GM19240 (cell line): ENCODE results near the gene APCDD1L.

Experiments used
- DNase-seq: peaks from one replicate; pipeline ENCODE4 v3.0.0; 2011; ENCODE audit warnings: low spot score; ENCODE audit not compliant: insufficient read length

The APCDD1L gene

DNA sequence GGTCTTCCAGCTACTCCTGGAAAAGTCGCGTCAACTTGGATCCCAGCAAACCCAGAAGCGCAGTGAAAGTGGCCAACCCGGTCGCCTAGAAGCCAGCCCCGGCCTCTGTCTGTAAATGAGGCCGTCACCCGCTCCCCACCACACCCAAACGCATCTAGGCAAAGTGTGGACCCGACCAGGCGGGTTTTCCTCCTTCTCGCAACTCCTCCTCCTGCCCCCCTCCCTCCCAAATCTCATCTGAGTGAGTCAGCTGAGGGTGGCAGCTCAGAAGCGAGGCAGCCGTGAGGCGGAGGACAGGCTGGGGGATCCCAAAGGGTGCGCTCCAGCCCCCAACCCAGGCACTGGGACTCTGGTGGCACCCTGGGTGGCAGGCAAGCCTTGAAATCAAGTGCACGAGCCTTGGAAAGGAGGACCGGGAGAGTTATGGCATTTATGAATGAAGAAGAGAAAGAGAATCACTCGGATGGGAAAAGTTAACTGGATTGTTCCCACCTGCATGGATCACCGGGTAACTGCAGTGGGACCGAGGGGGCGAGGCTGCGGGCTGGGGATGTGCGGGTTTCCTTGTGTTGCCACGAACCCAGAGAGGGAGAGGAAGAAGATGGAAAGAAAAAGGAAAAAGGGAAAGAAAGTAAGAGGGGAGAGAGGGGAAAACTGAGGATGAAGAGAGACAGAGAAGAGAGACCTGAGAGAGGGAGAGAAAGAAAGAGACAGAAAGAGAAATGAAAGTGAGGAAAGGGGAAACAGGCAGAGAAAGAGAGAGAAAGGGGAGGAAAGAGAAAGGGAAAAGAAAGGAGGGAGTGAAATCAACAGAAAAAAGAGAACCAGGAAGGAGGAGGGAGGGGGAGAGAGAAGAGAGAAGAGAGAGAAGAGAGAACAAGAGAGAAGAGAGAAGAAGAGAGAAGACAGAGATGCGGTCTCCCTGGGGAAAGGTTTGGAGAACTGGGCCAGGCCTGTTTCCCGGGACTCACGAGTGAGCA, at the start of gene APCDD1L:
Gene APCDD1L (minus strand): TSS at position 167 of the 980 bp plus-strand sequence. CDS start 692 bp downstream, outside the sequence.
- DNase-seq, result no peak

DNA sequence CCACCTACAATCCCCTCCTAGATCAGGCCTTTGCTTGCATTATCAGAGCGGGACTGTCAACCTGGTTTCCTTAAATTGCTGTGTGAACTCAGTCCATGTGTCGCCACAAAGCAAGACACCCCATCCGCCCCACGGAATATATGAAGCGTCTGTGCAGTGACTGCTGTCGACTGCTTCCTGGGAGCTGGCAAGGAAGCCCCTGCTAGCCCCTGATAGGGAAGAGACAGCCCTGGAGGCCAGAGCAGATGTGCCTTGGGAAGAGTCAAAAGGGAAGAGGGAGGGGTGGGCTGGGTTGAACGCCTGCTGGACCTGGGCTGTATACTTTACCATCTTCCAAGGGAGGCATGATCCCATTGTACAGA, 44.1 kb upstream of the APCDD1L start:
- no peak for DNase-seq

GRCh38 chr20:58558486-58559367, 43.5 kb upstream of the APCDD1L start:
- DNase-seq, result no peak

DNA sequence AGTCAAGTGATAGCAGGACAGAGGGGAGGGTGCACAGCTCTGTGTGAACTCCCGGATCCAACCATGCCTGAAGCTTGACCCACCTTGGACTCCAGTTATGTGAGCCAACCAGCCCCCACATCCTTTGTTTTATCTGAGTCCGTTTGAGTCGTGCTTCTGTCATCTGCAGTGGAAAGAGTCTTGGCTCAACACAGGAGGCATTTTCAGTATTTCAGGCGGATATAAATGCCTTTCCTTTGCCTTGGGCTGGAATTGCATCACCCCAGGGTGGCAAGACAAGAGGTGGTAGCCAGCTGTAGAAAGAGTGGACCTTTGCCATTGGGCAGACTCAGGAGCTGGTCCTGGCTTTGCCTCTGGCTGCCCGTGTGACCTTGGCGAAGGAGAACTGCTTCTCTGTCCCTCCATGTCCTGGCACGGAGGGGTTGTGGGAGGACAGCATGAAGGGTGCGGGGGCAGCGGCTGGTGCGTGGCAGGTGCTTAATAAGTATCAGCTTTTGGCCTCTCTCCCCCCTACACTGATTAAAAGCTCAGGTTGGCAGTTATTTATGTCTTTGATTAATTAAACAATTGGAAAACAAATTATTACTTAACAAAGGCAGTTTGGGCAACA, 42.6 kb upstream of the APCDD1L start:
- no peak for DNase-seq

DNA sequence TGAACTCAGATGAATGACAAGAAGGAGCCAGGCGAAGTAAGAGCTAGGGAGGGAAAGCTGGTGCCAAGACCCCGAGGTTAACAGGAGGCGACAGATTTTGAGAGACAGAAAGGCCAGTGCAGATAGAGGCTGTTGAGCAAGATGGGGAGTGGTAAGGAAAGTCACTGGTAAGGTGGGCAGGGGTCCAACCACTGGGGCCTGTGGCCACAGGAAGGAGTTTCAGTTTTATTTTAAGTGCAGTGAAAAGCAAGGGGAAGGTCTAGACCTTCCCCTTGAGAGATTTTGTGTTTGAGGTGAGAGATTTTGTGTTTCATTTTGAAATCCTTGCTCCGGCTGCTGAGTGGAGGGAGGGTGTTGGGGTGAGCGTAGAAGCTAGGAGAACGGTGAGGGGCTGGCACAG, 41.8 kb upstream of the APCDD1L start:
- DNase-seq, result no peak

GRCh38 chr20:58555078-58555765, 40.0 kb upstream of the APCDD1L start:
- no peak for DNase-seq

- no peak for DNase-seq
Observed at GRCh38 chr20:58554541-58554940, 39.3 kb upstream of the APCDD1L start.

- DNase-seq, result no peak
Observed at GRCh38 chr20:58553841-58554240, 38.6 kb upstream of the APCDD1L start.

GRCh38 chr20:58553166-58553696, 38.0 kb upstream of the APCDD1L start:
- no peak for DNase-seq

- DNase-seq, result no peak
Observed at GRCh38 chr20:58552366-58552934, 37.3 kb upstream of the APCDD1L start.

GRCh38 chr20:58551631-58552030, 36.4 kb upstream of the APCDD1L start:
- DNase-seq, result no peak

- DNase-seq, result no peak
Observed at GRCh38 chr20:58550275-58551059, 35.3 kb upstream of the APCDD1L start.

GRCh38 chr20:58549231-58550209, 34.3 kb upstream of the APCDD1L start:
- DNase-seq, result no peak

DNA sequence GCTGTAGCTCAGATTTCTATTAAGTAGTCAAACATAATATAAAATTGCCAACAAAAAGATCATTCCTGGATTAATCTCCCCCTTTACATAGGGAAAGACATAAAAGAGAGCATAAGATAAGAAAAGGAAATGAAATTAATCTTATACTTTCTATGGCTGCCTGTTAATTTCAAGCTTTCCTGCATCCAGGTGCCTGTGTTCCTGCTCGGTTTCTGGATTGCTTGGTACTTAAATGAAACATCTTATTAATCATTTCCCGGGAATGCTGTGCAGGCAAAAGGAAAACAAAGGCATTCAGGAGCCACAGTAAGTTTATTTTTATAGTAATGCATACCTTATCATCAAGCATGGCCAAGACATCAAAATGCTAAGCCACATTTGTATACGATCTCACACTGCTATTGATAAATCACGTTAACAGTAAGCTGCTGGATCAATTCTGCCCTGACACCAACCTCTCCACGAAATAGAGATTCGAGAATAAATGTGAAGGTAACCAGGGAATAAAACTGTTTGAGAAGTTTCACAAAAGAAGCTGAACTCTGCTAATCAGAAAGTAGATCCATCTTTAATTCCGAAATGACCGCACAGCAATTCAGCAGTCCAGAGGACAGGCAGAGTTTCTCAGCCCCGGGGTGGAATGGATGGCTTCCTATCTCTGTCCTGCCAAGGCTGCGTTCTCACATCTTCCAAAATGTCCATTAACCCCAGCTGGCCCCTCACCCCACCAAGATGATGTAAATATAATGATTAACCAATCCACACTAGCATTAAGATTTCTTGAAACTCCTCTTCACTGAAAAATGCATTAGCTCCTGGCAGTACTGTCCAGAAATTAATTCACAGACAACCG, 32.6 kb upstream of the APCDD1L start:
- DNase-seq, result no peak

DNA sequence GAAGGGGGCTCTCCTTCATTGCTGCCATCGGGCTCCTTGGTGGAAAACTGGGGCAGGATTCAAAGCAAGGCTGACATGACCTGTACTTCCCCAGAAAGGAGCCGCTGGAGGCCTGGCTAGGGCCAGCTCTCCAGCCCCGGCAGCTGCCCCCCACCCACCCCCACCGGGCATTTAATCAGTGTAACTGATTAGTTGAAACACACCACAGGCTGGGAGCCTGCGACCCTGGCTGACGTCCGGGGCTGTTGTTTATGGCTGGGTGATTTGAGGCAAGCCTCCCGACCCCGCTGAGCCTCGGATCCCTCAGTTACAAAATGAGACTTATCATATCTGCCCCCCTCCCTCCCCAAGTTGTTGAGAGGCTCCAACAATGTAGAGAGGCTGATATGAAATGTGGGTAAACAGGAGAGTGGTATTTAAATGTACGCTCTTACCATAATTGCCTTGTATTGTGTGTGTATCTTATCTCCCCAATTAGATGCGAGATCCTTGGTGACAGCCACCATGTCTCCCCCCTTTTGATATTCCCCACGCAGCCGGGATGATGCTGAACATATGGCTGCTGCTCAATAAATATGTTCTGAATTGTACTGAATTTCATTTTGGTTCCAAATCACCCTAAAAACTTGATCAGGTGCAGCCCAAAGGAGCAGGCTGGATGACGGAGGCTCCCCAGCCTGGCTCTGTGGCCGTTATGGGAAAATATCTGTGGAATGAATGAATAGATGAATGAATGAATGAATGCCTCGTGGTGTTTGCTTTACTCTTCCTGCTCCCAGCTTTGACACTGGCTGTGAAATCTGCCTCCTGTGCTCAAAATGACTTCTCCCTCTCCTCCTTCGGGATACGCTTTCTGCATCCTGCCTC, 31.8 kb upstream of the APCDD1L start:
- DNase-seq, result no peak

- DNase-seq, result no peak
Observed at GRCh38 chr20:58546416-58546711, 31.2 kb upstream of the APCDD1L start.
